Heart left ventricle (tissue), 16 donors: ENCODE results near the gene ATG3. TPM values are rescaled to one million over a fixed set of nuclear protein-coding genes. Genes with fewer than 3 reads are reported as not detected.

ENCODE experiments used
- ATAC-seq, 4 donors: fragments of 200-7000 bp; cut with Tn5 transposase; one replicate each; pipeline ENCODE4 v1.9.1; 2020 to 2022; ENCODE audit warnings: moderate library complexity in 4 of 4, mild to moderate bottlenecking in 3 of 4, moderate number of reproducible peaks in 1 of 4
- DNase-seq, 5 donors: peaks; one replicate each; pipeline ENCODE4 v3.0.0-alpha.2; 2020
- H3K27ac ChIP-seq, 12 donors: fragments of 200-600 bp; sonication (generic) in 4 of 12; one replicate each; pipeline versions ENCODE4 v1.5.0 to v1.8.0; 2016 to 2022; ENCODE audit warnings: mild to moderate bottlenecking in 2 of 12
- H3K27me3 ChIP-seq, 9 donors: fragments of 200-600 bp; sonication (generic) in 2 of 9; one replicate each; pipeline versions ENCODE4 v1.5.1 to v1.8.0; 2016 to 2022; ENCODE audit warnings: mild to moderate bottlenecking in 3 of 9
- H3K36me3 ChIP-seq, 9 donors: fragments of 200-600 bp; sonication (generic) in 2 of 9; one replicate each; pipeline versions ENCODE4 v1.5.0 to v1.8.0; 2018 to 2022; ENCODE audit warnings: mild to moderate bottlenecking in 2 of 9
- H3K4me1 ChIP-seq, 12 donors: fragments of 200-600 bp; sonication (generic) in 4 of 12; one replicate each; pipeline versions ENCODE4 v1.5.0 to v1.8.0; 2016 to 2022; ENCODE audit warnings: mild to moderate bottlenecking in 3 of 12
- H3K4me3 ChIP-seq, 12 donors: fragments of 200-600 bp; sonication (generic) in 4 of 12; one replicate each; pipeline versions ENCODE4 v1.5.0 to v1.8.0; 2017 to 2022; ENCODE audit warnings: mild to moderate bottlenecking in 9 of 12, moderate library complexity in 4 of 12
- H3K9me3 ChIP-seq, 12 donors: fragments of 200-600 bp; sonication (generic) in 4 of 12; one replicate each; pipeline versions ENCODE4 v1.5.0 to v1.8.0; 2016 to 2022; ENCODE audit warnings: mild to moderate bottlenecking in 1 of 12
- POLR2A ChIP-seq, 2 donors: fragments of 450-650 bp; IDR thresholded peaks; one replicate each; pipeline ENCODE4 v1.6.1; 2017; ENCODE audit warnings: antibody characterized with exemption in 2 of 2, mild to moderate bottlenecking in 2 of 2, moderate library complexity in 2 of 2
- WGBS, 4 donors: extraction: QIAGEN DNeasy Blood & Tissue Kit in 2 of 4; methylation state at CpG; one replicate each; pipeline versions ENCODE4 v1.1.5 to v1.1.7; 2013 to 2018; 5-methylcytosine and 5-hydroxymethylcytosine counted together
- intact Hi-C, 10 donors: fragments of 100-400 bp; cut with DNase I; formaldehyde crosslinking; loops; one replicate each; pipeline versions ENCODE4 v1.11.1 to v1.14.2; 2022
- polyA plus RNA-seq, 2 donors: library from polyadenylated mRNA; stranded (reverse); fragments of 200-250 nt; gene quantifications; one replicate each; pipeline ENCODE4 v1.2.3, GENCODE V29; 2013
- total RNA-seq, 9 donors: library from RNA; depleted of rRNA in 2 of 9; stranded (reverse); fragments of >200 nt in 2 of 9; fragmentation: NEBNext Ultra II Directional in 3 of 9; extraction: Animal tissue kit (Norgen Biotek cat#: 25700) in 3 of 9; gene quantifications; one replicate each; pipeline versions ENCODE4 v1.1.0 to v1.2.4, GENCODE V29; 2016 to 2023
- TF ChIP-seq, protein P1 (sequence below), 12 donors: fragments of 200-600 bp; sonication (generic) in 4 of 12; IDR thresholded peaks; one replicate each; pipeline versions ENCODE4 v1.5.0 to v1.8.0; 2018 to 2022; ENCODE audit warnings: antibody characterized with exemption in 12 of 12, mild to moderate bottlenecking in 5 of 12
- donor health status: ischemic (EF 13 %, LVEDD 7.1; RV severe dilation, severe dysfunction).
- donor health status: healthy with polysubstance abuse.
- donor health status: DM: no; HTN: yes; CAD: no.
- donor health status: DM: no; HTN: no; CAD: no.
- donor health status: ischemic (EF 25% LVEDD 6.9; RV normal size, moderate dysfunction).
- donor health status: ischemic (EF 25% LVEDD 5.7; RV mildly dilated, moderate dysfunction).
- donor health status: healthy.
- donor health status: DM: yes; HTN: yes; CAD: no.
- donor health status: ischemic (EF 35%, LVEDD 5.7; RV mildly dilated, moderate dysfunction).
- donor health status: nonischemic (EF 11% LVEDD 7.7; RV severe dilation, severe dysfunction).
- donor health status: DM: yes; HTN: yes; CAD: no.
- donor health status: PGD.
- donor health status: ischemic (EF 29% LVEDD 5.4; RV normal size, mild dysfunction).
- donor health status: nonischemic (EF 23%, LVEDD 6.1; RV moderate dilation, normal function).

ATG3 gene
- total and polyA plus RNA-seq, 11 donors: 20.1 to 75.9 (median 47.2) TPM

DNA sequence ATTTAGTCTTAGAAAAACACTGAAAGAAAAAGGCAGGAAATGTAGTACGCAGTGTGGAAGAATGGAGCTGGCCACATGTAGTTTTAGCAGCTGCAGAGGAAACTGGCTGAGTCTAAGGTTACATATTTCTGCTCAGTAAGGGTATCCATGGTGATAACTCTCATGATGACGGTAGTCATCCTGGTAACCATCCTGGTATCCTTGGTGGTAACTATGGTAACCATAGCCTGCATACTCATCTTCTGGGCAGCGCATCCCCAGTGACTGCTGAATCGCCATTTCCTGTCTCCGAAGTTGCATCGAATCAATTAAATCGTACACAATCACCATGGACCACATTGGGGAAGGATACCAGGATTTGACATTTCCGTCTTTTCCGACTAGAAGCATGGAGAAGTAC, 43.5 kb upstream of the ATG3 start:
- intact Hi-C loops: no loop called here
- DNase-seq (no peak), ATAC-seq (peak in 2 of 4 donors; percentile 59 to 82)
- H3K4me1 ChIP-seq: peaks cover 0 to 17% (median 0%) of the 10 kb centered on the region in 12 donors
- no peak overlapping the region for H3K4me3 ChIP-seq
- TF ChIP-seq POLR2A (IDR thresholded peaks at IDR 0.05): no peak
- TF ChIP-seq, protein P1, sequence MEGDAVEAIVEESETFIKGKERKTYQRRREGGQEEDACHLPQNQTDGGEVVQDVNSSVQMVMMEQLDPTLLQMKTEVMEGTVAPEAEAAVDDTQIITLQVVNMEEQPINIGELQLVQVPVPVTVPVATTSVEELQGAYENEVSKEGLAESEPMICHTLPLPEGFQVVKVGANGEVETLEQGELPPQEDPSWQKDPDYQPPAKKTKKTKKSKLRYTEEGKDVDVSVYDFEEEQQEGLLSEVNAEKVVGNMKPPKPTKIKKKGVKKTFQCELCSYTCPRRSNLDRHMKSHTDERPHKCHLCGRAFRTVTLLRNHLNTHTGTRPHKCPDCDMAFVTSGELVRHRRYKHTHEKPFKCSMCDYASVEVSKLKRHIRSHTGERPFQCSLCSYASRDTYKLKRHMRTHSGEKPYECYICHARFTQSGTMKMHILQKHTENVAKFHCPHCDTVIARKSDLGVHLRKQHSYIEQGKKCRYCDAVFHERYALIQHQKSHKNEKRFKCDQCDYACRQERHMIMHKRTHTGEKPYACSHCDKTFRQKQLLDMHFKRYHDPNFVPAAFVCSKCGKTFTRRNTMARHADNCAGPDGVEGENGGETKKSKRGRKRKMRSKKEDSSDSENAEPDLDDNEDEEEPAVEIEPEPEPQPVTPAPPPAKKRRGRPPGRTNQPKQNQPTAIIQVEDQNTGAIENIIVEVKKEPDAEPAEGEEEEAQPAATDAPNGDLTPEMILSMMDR (IDR thresholded peaks at IDR 0.05): no peak
- no peaks in the 10 kb centered on the region for H3K9me3 ChIP-seq
- no peaks in the 10 kb centered on the region for H3K27me3 ChIP-seq
- WGBS, 4 donors: 60 to 79% (median 65%) methylated on average over 9 of the region's 9 CpGs
- peaks cover 0 to 94% (median 0%) of the 10 kb centered on the region in 9 donors for H3K36me3 ChIP-seq
- no peak overlapping the region for H3K27ac ChIP-seq

DNA sequence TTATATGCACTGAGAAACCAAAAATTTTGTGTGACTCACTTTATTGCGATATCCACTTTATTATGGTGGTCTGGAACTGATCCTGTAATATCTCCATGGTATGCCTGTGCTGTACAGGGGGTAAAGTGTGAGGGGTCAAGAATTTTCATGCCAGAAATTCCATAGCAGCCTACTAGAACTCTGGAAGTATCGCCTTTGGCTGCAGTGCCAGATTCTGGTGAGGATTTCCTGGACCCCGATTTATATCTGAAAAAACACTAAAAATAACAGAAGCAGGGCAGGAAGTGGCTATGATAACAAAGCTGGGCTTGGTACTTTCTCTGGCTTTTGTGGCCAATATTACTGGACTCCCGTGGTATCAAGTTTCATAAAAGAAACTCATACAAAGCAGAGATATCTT, 42.8 kb upstream of the ATG3 start:
- Histone ChIP-seq H3K4me1 (peaks cover 0 to 17% (median 0%) of the 10 kb centered on the region in 12 donors), H3K27ac (peak overlapping the region in 1 of 12 donors; percentile 16), H3K4me3 (no peak overlapping the region), H3K27me3 (no peaks in the 10 kb centered on the region), H3K9me3 (no peaks in the 10 kb centered on the region), H3K36me3 (peaks cover 0 to 95% (median 0%) of the 10 kb centered on the region in 9 donors)
- TF ChIP-seq, protein P1 (IDR thresholded peaks at IDR 0.05): no peak
- no peak for TF ChIP-seq POLR2A (IDR thresholded peaks at IDR 0.05)
- WGBS, 4 donors: 14 to 20% (median 16%) methylated on average over 4 of the region's 4 CpGs
- DNase-seq (no peak), ATAC-seq (peak in 1 of 4 donors; percentile 53)
- intact Hi-C loops: no loop called here

DNA sequence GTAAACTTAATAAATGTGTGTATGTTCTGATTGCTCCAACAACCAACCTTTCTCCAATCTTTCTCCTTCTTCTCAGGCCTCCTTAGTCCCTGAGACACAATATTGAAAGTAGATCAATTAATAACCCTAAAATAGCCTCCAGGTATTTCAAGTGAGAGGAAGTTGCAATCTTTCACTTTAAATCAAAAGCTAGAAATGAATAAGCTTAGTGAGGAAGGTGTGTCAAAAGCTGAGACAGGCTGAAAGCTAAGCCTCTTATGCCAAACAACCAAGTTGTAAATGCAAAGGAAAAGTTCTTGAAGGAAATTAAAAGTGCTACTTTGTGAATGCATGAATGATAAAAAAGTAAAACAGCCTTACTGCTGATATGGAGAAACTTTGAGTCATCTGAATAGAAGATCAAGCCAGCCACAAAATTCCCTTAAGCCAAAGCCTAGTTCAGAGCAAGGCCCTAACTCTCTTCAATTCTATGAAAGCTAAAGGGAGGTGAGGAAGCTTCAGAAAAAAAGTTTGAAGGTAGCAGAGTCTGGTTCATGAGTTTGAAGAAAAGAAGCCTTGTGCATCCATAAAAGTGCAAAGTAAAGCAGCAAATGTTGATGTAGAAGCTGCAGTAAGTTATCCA, 40.6 kb upstream of the ATG3 start:
- ATAC-seq (no peak), DNase-seq (no peak)
- H3K36me3 ChIP-seq: peaks cover 0 to 79% (median 8%) of the 10 kb centered on the region in 9 donors
- peaks cover 0 to 17% (median 0%) of the 10 kb centered on the region in 12 donors for H3K4me1 ChIP-seq
- no peak overlapping the region for H3K4me3 ChIP-seq
- no peak overlapping the region for H3K27ac ChIP-seq
- H3K27me3 ChIP-seq: no peaks in the 10 kb centered on the region
- H3K9me3 ChIP-seq: no peaks in the 10 kb centered on the region
- TF ChIP-seq, protein P1 (IDR thresholded peaks at IDR 0.05): no peak
- TF ChIP-seq POLR2A (IDR thresholded peaks at IDR 0.05): no peak
- intact Hi-C loops: no loop called here

DNA sequence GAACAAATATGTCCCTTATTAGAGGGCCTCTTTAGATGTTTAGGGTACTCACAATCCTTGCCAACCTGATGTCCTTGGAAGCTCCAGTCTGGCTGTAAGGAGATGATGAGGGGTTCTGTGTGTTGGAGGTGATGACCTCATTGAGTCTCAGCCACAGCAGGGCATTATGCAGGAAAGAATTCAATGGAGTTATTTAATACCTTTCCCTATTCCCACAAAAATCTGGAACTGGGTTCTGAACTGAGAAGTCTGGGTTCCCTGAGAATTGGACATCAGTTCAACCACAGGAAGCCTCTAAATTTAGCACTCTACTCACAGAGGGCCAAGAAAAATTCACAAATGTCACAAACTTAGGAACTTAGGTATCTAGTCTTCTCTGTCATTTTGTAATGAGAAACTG, 37.0 kb upstream of the ATG3 start:
- TF ChIP-seq POLR2A (IDR thresholded peaks at IDR 0.05): no peak
- TF ChIP-seq, protein P1 (IDR thresholded peaks at IDR 0.05): no peak
- peaks cover 0 to under 1% (median 0%) of the 10 kb centered on the region in 12 donors for H3K9me3 ChIP-seq
- H3K27me3 ChIP-seq: no peaks in the 10 kb centered on the region
- H3K4me1 ChIP-seq: no peaks in the 10 kb centered on the region
- H3K36me3 ChIP-seq: peaks cover 0 to 49% (median 21%) of the 10 kb centered on the region in 9 donors
- no peak for ATAC-seq
- DNase-seq: no peak
- H3K27ac ChIP-seq: no peak overlapping the region
- no peak overlapping the region for H3K4me3 ChIP-seq
- intact Hi-C loops: no loop called here
